Body of pancreas (tissue), 4 donors: Measurements from ENCODE around the gene ZBTB12.

Experiments
- POLR2A ChIP-seq, 3 donors: fragments of 450-650 bp; IDR thresholded peaks; one replicate each; pipeline ENCODE4 v1.6.1; 2016; ENCODE audit warnings: antibody characterized with exemption in 3 of 3, mild to moderate bottlenecking in 2 of 3
- TF ChIP-seq, protein P1 (sequence below), 7 experiments: fragments of 450-650 bp in 4 of 7; fragments of 200-600 bp in 3 of 7; sonication (generic) in 3 of 7; IDR thresholded peaks; one replicate each; pipeline ENCODE4 v1.5.1; 2016 to 2019; ENCODE audit warnings: antibody characterized with exemption in 7 of 7

GRCh38 chr6:31947864-31948263 is 46.0 kb upstream of the ZBTB12 start:
- TF ChIP-seq, protein P1, sequence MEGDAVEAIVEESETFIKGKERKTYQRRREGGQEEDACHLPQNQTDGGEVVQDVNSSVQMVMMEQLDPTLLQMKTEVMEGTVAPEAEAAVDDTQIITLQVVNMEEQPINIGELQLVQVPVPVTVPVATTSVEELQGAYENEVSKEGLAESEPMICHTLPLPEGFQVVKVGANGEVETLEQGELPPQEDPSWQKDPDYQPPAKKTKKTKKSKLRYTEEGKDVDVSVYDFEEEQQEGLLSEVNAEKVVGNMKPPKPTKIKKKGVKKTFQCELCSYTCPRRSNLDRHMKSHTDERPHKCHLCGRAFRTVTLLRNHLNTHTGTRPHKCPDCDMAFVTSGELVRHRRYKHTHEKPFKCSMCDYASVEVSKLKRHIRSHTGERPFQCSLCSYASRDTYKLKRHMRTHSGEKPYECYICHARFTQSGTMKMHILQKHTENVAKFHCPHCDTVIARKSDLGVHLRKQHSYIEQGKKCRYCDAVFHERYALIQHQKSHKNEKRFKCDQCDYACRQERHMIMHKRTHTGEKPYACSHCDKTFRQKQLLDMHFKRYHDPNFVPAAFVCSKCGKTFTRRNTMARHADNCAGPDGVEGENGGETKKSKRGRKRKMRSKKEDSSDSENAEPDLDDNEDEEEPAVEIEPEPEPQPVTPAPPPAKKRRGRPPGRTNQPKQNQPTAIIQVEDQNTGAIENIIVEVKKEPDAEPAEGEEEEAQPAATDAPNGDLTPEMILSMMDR (IDR thresholded peaks at IDR 0.05) = no peak
- TF ChIP-seq POLR2A (IDR thresholded peaks at IDR 0.05) = no peak
